NCI-H2107 treated with DMSO at 0.1 percent for 48 hours (cell line): ENCODE results near the gene BCL6.

Source experiments
- DNase-seq: peaks from one replicate; lab custom pipeline; 2025; ENCODE audit not compliant: unreplicated experiment; lab: John Stamatoyannopoulos, UW

The BCL6 gene

GRCh38 chr3:187739561-187740332 lies 5.5 kb downstream of the BCL6 start:
- DNase-seq, result peak; percentile 27

- peak; percentile 51 for DNase-seq
Observed at GRCh38 chr3:187739094-187739560, 6.1 kb downstream of the BCL6 start.

- DNase-seq, result peak; percentile 97
Observed at GRCh38 chr3:187738331-187739093, 6.8 kb downstream of the BCL6 start.

- DNase-seq, result no peak
Observed at GRCh38 chr3:187738071-187738330, 7.3 kb downstream of the BCL6 start.

- peak; percentile 31 for DNase-seq
Observed at GRCh38 chr3:187737368-187738070, 7.7 kb downstream of the BCL6 start.

GRCh38 chr3:187737006-187737367 lies 8.3 kb downstream of the BCL6 start:
- no peak for DNase-seq

- DNase-seq, result peak; percentile 30
Observed at GRCh38 chr3:187736418-187736871, 8.8 kb downstream of the BCL6 start.

- no peak for DNase-seq
Observed at GRCh38 chr3:187735837-187736236, 9.4 kb downstream of the BCL6 start.

GRCh38 chr3:187735383-187735782 lies 9.9 kb downstream of the BCL6 start:
- DNase-seq, result no peak

GRCh38 chr3:187734841-187735240 lies 10.4 kb downstream of the BCL6 start:
- peak; percentile 63 for DNase-seq

- DNase-seq, result no peak
Observed at GRCh38 chr3:187733371-187733770, 11.9 kb downstream of the BCL6 start.

GRCh38 chr3:187729598-187729997 lies 15.7 kb downstream of the BCL6 start:
- no peak for DNase-seq

- no peak for DNase-seq
Observed at GRCh38 chr3:187728940-187729583, 16.2 kb downstream of the BCL6 start.

- no peak for DNase-seq
Observed at GRCh38 chr3:187728248-187728647, 17.0 kb downstream of the BCL6 start.

GRCh38 chr3:187726564-187726963 lies 18.7 kb downstream of the BCL6 start:
- DNase-seq, result no peak

GRCh38 chr3:187725653-187726370 lies 19.5 kb downstream of the BCL6 start:
- peak; percentile 36 for DNase-seq

- DNase-seq, result no peak
Observed at GRCh38 chr3:187725224-187725623, 20.0 kb downstream of the BCL6 start.

- DNase-seq, result no peak
Observed at GRCh38 chr3:187722206-187722612, 23.1 kb downstream of the BCL6 start.

- DNase-seq, result no peak
Observed at GRCh38 chr3:187721055-187721454, 24.2 kb downstream of the BCL6 start.

- no peak for DNase-seq
Observed at GRCh38 chr3:187720337-187720670, 25.0 kb downstream of the BCL6 start.
